ENCODE measurements around the gene STK26.

The STK26 gene

GRCh38 chrX:132017431-132018185 is 5.5 kb upstream of the STK26 start:
- Mint-ChIP-seq H3K4me3 (peak overlapping the region; percentile 38), H3K36me3 (ENCODE audit: low read depth) (peaks cover 2% of the 10 kb centered on the region), H3K4me1 (ENCODE audit: low read depth) (peaks cover 26% of the 10 kb centered on the region), H3K9me3 (no peaks in the 10 kb centered on the region), H3K27me3 (ENCODE audit: low read depth) (no peaks in the 10 kb centered on the region), H3K27ac (peak overlapping the region; percentile 75)
- no peak for DNase-seq (ENCODE audit: low spot score)

GRCh38 chrX:132022198-132022966 is 720 bp upstream of the STK26 start:
- peaks cover 3% of the 10 kb centered on the region for H3K36me3 Mint-ChIP-seq (ENCODE audit: low read depth)
- peak overlapping the region; percentile 94 for H3K4me3 Mint-ChIP-seq
- peak overlapping the region; percentile 94 for H3K27ac Mint-ChIP-seq

GRCh38 chrX:132023896-132024386 is 839 bp downstream of the STK26 start:
- H3K9me3 Mint-ChIP-seq: no peaks in the 10 kb centered on the region
- H3K27me3 Mint-ChIP-seq (ENCODE audit: low read depth): no peaks in the 10 kb centered on the region
- H3K4me3 Mint-ChIP-seq: peak overlapping the region; percentile 94
- peak overlapping the region; percentile 94 for H3K27ac Mint-ChIP-seq
- peaks cover 11% of the 10 kb centered on the region for H3K36me3 Mint-ChIP-seq (ENCODE audit: low read depth)
- peak; percentile 72 for DNase-seq (ENCODE audit: low spot score)
- H3K4me1 Mint-ChIP-seq (ENCODE audit: low read depth): peaks cover 36% of the 10 kb centered on the region

More at GRCh38 chrX:132022198-132022966, 720 bp upstream of the STK26 start:
- H3K27me3 Mint-ChIP-seq (ENCODE audit: low read depth): no peaks in the 10 kb centered on the region
- H3K9me3 Mint-ChIP-seq: no peaks in the 10 kb centered on the region
- H3K4me1 Mint-ChIP-seq (ENCODE audit: low read depth): peaks cover 28% of the 10 kb centered on the region
- no peak for DNase-seq (ENCODE audit: low spot score)

GRCh38 chrX:132025041-132025440 is 1.9 kb downstream of the STK26 start:
- Mint-ChIP-seq H3K27me3 (ENCODE audit: low read depth) (no peaks in the 10 kb centered on the region), H3K36me3 (ENCODE audit: low read depth) (peaks cover 11% of the 10 kb centered on the region), H3K27ac (peak overlapping the region; percentile 85), H3K4me1 (ENCODE audit: low read depth) (peaks cover 42% of the 10 kb centered on the region), H3K4me3 (peak overlapping the region; percentile 94), H3K9me3 (no peaks in the 10 kb centered on the region)
- no peak for DNase-seq (ENCODE audit: low spot score)

- Mint-ChIP-seq H3K9me3 (no peaks in the 10 kb centered on the region), H3K4me1 (ENCODE audit: low read depth) (peaks cover 61% of the 10 kb centered on the region), H3K27me3 (ENCODE audit: low read depth) (no peaks in the 10 kb centered on the region), H3K36me3 (ENCODE audit: low read depth) (peaks cover 19% of the 10 kb centered on the region), H3K27ac (peak overlapping the region; percentile 82), H3K4me3 (no peak overlapping the region)
- DNase-seq (ENCODE audit: low spot score): no peak
These were observed 7.2 kb downstream of the STK26 start for GRCh38 chrX:132030264-132030663.

GRCh38 chrX:132031867-132032266 is 8.8 kb downstream of the STK26 start:
- H3K27ac Mint-ChIP-seq: peak overlapping the region; percentile 79
- H3K4me3 Mint-ChIP-seq: peak overlapping the region; percentile 73
- H3K4me1 Mint-ChIP-seq (ENCODE audit: low read depth): peaks cover 57% of the 10 kb centered on the region

GRCh38 chrX:132033166-132033565 is 10.1 kb downstream of the STK26 start:
- H3K4me1 Mint-ChIP-seq (ENCODE audit: low read depth): peaks cover 57% of the 10 kb centered on the region
- DNase-seq (ENCODE audit: low spot score): no peak
- no peaks in the 10 kb centered on the region for H3K9me3 Mint-ChIP-seq
- no peak overlapping the region for H3K27ac Mint-ChIP-seq
- H3K27me3 Mint-ChIP-seq (ENCODE audit: low read depth): no peaks in the 10 kb centered on the region
- H3K4me3 Mint-ChIP-seq: peak overlapping the region; percentile 18
- H3K36me3 Mint-ChIP-seq (ENCODE audit: low read depth): peaks cover 14% of the 10 kb centered on the region

More at GRCh38 chrX:132031867-132032266, 8.8 kb downstream of the STK26 start:
- H3K9me3 Mint-ChIP-seq: no peaks in the 10 kb centered on the region
- H3K27me3 Mint-ChIP-seq (ENCODE audit: low read depth): no peaks in the 10 kb centered on the region
- H3K36me3 Mint-ChIP-seq (ENCODE audit: low read depth): peaks cover 20% of the 10 kb centered on the region
- no peak for DNase-seq (ENCODE audit: low spot score)

- Mint-ChIP-seq H3K27me3 (ENCODE audit: low read depth) (no peaks in the 10 kb centered on the region), H3K9me3 (no peaks in the 10 kb centered on the region), H3K4me3 (peak overlapping the region; percentile 10), H3K36me3 (ENCODE audit: low read depth) (peaks cover 9% of the 10 kb centered on the region), H3K27ac (peak overlapping the region; percentile 20), H3K4me1 (ENCODE audit: low read depth) (peaks cover 48% of the 10 kb centered on the region)
- DNase-seq (ENCODE audit: low spot score): no peak
These were observed 11.5 kb downstream of the STK26 start for GRCh38 chrX:132034648-132035047.

GRCh38 chrX:132037479-132037993 is 14.4 kb downstream of the STK26 start:
- H3K36me3 Mint-ChIP-seq (ENCODE audit: low read depth): peaks cover 2% of the 10 kb centered on the region
- no peak overlapping the region for H3K4me3 Mint-ChIP-seq
- H3K9me3 Mint-ChIP-seq: no peaks in the 10 kb centered on the region
- DNase-seq (ENCODE audit: low spot score): no peak
- no peaks in the 10 kb centered on the region for H3K27me3 Mint-ChIP-seq (ENCODE audit: low read depth)
- no peak overlapping the region for H3K27ac Mint-ChIP-seq
- H3K4me1 Mint-ChIP-seq (ENCODE audit: low read depth): peaks cover 42% of the 10 kb centered on the region

- Mint-ChIP-seq H3K9me3 (no peaks in the 10 kb centered on the region), H3K4me3 (no peak overlapping the region), H3K27ac (no peak overlapping the region), H3K4me1 (ENCODE audit: low read depth) (peaks cover 30% of the 10 kb centered on the region), H3K27me3 (ENCODE audit: low read depth) (no peaks in the 10 kb centered on the region), H3K36me3 (ENCODE audit: low read depth) (peaks cover 2% of the 10 kb centered on the region)
- no peak for DNase-seq (ENCODE audit: low spot score)
These were observed 17.0 kb downstream of the STK26 start for GRCh38 chrX:132040066-132040465.

GRCh38 chrX:132041015-132041414 is 17.9 kb downstream of the STK26 start:
- H3K27me3 Mint-ChIP-seq (ENCODE audit: low read depth): no peaks in the 10 kb centered on the region
- no peak for DNase-seq (ENCODE audit: low spot score)

GRCh38 chrX:132043977-132044376 is 20.9 kb downstream of the STK26 start:
- Mint-ChIP-seq H3K4me3 (no peak overlapping the region), H3K27ac (no peak overlapping the region), H3K27me3 (ENCODE audit: low read depth) (no peaks in the 10 kb centered on the region), H3K36me3 (ENCODE audit: low read depth) (no peaks in the 10 kb centered on the region), H3K9me3 (no peaks in the 10 kb centered on the region), H3K4me1 (ENCODE audit: low read depth) (peaks cover 17% of the 10 kb centered on the region)
- no peak for DNase-seq (ENCODE audit: low spot score)

More at GRCh38 chrX:132041015-132041414, 17.9 kb downstream of the STK26 start:
- Mint-ChIP-seq H3K4me3 (no peak overlapping the region), H3K4me1 (ENCODE audit: low read depth) (peaks cover 26% of the 10 kb centered on the region), H3K36me3 (ENCODE audit: low read depth) (no peaks in the 10 kb centered on the region), H3K9me3 (no peaks in the 10 kb centered on the region), H3K27ac (no peak overlapping the region)

GRCh38 chrX:132044953-132045352 is 21.9 kb downstream of the STK26 start:
- DNase-seq (ENCODE audit: low spot score): no peak
- Mint-ChIP-seq H3K36me3 (ENCODE audit: low read depth) (peaks cover 2% of the 10 kb centered on the region), H3K27me3 (ENCODE audit: low read depth) (no peaks in the 10 kb centered on the region), H3K27ac (no peak overlapping the region), H3K4me3 (no peak overlapping the region), H3K9me3 (no peaks in the 10 kb centered on the region), H3K4me1 (ENCODE audit: low read depth) (peaks cover 14% of the 10 kb centered on the region)

GRCh38 chrX:132045456-132045855 is 22.4 kb downstream of the STK26 start:
- Mint-ChIP-seq H3K9me3 (no peaks in the 10 kb centered on the region), H3K4me1 (ENCODE audit: low read depth) (peaks cover 9% of the 10 kb centered on the region), H3K27me3 (ENCODE audit: low read depth) (no peaks in the 10 kb centered on the region), H3K36me3 (ENCODE audit: low read depth) (peaks cover 4% of the 10 kb centered on the region), H3K27ac (no peak overlapping the region), H3K4me3 (no peak overlapping the region)
- no peak for DNase-seq (ENCODE audit: low spot score)
